WI38 (cell line): Measurements from ENCODE around the gene PCSK9.

ENCODE experiments used
- H3K4me3 ChIP-seq: 2 replicates; pipeline ENCODE4 v1.5.1; 2011; ENCODE audit warnings: low read depth, mild to moderate bottlenecking, control low read depth, low read length
- TF ChIP-seq, protein P1 (sequence below): IDR thresholded peaks from 2 replicates; pipeline ENCODE4 v1.5.1; 2012; ENCODE audit warnings: low read depth, mild to moderate bottlenecking, control low read depth, low read length

The PCSK9 gene

DNA sequence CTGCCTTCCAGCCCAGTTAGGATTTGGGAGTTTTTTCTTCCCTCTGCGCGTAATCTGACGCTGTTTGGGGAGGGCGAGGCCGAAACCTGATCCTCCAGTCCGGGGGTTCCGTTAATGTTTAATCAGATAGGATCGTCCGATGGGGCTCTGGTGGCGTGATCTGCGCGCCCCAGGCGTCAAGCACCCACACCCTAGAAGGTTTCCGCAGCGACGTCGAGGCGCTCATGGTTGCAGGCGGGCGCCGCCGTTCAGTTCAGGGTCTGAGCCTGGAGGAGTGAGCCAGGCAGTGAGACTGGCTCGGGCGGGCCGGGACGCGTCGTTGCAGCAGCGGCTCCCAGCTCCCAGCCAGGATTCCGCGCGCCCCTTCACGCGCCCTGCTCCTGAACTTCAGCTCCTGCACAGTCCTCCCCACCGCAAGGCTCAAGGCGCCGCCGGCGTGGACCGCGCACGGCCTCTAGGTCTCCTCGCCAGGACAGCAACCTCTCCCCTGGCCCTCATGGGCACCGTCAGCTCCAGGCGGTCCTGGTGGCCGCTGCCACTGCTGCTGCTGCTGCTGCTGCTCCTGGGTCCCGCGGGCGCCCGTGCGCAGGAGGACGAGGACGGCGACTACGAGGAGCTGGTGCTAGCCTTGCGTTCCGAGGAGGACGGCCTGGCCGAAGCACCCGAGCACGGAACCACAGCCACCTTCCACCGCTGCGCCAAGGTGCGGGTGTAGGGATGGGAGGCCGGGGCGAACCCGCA is at the start of gene PCSK9:
PCSK9 (plus strand) TSS at position 207 of the 741 bp plus-strand sequence; CDS start at position 497, 290 bp downstream.
- TF ChIP-seq, protein P1, sequence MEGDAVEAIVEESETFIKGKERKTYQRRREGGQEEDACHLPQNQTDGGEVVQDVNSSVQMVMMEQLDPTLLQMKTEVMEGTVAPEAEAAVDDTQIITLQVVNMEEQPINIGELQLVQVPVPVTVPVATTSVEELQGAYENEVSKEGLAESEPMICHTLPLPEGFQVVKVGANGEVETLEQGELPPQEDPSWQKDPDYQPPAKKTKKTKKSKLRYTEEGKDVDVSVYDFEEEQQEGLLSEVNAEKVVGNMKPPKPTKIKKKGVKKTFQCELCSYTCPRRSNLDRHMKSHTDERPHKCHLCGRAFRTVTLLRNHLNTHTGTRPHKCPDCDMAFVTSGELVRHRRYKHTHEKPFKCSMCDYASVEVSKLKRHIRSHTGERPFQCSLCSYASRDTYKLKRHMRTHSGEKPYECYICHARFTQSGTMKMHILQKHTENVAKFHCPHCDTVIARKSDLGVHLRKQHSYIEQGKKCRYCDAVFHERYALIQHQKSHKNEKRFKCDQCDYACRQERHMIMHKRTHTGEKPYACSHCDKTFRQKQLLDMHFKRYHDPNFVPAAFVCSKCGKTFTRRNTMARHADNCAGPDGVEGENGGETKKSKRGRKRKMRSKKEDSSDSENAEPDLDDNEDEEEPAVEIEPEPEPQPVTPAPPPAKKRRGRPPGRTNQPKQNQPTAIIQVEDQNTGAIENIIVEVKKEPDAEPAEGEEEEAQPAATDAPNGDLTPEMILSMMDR: no peak
- H3K4me3 ChIP-seq: peak within 1 kb of the TSS; percentile 24

DNA sequence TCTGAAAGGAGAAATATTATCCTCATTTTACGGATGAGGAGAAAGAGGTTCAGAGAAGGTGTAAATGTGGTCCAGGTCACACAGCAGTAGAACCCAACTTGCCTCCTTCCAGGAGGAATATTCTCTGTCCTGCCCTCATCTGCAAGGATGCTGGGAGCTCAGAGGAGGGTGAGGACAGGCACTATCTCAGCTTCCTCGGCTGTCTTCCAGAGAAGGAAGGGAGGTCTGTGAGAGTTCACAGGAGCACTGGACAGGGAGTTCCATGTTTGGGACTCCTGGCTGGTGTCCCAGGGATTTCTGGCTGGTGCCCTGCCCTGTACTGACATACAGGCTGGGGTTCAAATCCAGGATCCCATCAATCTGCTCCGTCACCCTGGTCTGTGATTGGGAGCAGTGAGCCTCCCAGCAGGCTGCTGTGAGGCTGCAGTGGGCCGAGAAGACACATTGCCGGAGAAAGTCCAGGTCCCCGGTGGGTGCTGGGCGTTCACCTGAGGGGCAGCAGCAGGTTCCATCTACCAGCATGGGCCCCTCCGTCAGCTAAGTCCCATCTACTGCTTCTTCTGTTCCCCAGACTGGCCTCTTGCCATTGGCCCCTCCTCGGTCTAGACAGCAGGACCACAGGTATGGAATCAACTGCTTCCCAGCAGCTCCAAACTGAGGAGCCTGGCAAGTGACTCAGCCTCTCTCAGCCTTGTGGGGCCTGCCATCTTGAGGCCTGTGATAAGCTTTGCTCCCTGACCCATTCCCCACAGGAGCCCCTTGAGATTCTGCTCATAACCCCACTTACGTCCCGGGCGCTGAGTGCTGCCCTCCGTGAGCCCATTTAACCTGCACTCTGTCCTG is 49.2 kb upstream of the PCSK9 start:
- TF ChIP-seq, protein P1: no peak
- H3K4me3 ChIP-seq: no peak overlapping the region

DNA sequence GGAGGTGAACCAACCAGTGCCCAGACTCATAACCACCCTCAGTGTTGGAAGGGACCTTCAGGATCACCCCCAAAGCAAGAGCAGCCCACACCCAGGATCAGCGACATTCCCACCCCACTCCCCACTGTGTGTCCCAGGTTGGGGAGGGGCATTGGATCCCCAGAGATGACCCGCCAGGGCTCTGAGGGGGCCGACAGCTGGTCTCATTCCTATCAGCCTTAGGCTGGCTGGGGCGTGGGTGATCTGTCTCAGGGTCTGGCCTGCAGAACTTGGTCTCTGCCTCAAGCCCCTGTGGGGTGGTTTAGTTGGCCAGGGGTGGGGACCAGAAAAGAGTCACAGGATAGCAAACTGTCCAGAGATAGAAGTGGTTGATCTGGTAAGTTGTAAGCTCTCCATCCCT is 48.4 kb upstream of the PCSK9 start:
- H3K4me3 ChIP-seq: no peak overlapping the region
- TF ChIP-seq, protein P1: no peak

DNA sequence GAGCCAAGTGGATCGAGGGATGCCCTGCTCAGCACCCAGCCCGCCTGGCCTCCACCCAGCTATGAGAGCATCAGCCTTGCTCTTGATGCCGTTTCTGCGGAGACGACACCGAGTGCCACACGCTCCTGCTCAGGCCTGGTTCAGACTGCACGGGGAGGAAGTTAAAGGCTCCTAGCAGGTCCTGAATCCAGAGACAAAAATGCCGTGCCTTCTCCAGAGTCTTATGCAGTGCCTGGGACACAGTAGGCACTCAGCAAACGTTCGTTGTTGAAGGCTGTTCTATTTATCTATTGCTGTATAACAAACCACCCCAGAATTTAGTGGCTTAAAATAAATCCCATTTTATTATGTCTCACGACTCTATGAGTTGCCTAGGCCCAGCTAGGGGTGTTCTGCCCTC is 47.4 kb upstream of the PCSK9 start:
- H3K4me3 ChIP-seq: no peak overlapping the region
- TF ChIP-seq, protein P1: no peak

DNA sequence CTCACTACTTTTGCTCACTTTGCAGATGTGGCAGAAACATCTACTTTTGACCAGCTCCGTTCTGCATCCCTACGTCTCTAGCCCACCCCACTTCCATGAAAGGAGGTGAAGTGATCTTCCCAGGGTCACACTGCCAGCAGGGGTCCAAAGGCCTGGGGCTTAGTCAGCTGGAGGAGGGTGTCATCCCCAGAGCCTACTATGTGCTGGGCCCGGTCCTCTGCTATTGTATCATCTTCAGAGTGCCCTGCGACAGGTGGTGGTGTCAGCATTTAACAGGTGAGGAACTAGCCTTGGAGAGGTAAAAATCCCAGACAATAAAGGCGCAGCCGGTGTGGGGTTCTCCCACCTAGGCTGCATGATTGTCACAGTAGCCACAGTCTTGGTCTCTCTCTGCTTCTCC is 46.2 kb upstream of the PCSK9 start:
- TF ChIP-seq, protein P1: no peak
- H3K4me3 ChIP-seq: no peak overlapping the region

DNA sequence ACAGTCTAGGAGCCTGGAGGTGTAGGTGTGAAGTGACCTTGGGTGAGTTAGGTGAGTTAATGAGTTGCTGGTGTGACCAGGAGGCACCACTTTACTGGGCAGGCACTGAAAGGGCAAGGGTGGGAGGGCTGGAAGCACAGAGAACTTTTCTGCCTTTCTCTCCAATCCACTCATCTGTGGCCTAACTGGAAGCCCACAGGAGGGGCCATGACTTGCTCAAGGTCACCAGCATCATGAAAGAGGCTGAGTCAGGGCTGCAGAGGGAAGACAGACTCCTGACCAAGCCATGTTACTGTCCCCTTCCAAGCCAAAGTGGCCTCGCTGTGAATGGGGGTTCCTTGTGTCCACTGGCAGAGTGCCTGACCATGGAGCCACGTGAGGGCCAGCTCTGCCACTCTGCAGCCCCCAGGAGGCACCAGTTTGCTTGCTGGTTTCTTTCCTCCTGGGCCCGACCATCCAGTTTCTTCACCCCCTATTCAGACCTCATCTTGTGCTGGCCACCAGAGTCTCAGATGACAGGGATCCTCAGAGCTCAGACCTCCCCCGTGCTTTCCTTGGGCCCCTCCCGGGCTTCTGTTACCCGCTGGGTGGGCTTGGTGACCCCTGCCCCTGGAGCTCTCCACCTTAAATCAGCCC is 44.9 kb upstream of the PCSK9 start:
- H3K4me3 ChIP-seq: no peak overlapping the region
- TF ChIP-seq, protein P1: no peak
